ENCODE results near the gene ZNF580. TPM values are rescaled to one million over a fixed set of nuclear protein-coding genes. Genes with fewer than 3 reads are reported as not detected.

ZNF580 gene
- 10 to 100 TPM; 36.3 to 63.9 (median 38.9) TPM for polyA plus RNA-seq (ENCODE audit: insufficient read length in 4 of 4)

DNA sequence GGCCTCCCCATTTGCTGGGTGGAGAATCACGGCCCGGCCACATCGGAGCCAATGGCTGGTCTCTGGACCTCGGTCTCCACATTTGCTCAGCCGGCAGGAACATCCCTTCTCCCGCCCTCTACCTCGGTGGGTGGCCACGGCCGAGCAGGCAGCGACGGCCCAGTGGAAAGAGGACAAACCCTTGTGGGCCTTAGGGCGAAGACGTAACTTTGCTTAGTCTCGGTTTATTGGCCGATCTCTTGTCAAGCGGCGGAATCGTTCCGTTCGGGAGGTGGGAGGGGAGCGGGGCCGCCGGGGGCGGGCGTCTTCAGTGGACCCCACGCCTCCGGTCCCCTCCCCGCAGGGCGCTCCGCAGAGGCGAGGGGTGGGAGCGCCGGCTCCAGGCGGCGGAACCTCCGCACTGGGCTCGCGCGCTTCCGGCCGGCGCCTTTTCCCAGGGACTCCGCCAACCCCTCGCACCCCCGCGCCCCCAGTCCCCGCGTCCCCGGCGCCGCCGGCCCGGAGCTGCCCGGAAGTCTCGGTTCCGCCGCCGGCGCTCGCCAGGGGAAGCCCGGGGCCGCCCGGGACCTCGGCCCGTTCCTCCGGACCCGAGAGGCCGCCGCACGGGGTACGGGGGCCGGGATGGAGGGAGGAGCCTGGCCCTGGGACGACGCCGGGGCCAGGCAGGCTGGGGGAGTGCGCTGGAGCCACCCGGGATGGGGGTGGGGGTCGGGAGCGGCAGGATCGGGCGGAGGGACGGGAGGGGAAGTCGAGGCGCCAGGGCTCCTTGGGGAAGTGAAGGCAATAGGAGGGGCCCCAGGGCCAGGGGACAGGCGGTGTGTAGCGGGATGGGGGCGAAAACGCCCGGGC is at the start of gene ZNF580:
Gene ZNF580, plus strand, starts transcription at position 426 of the 849 bp plus-strand sequence. CDS start 1,507 bp downstream, outside the sequence.
- no peak for DNase-seq (ENCODE audit: low read depth in 4 of 4, low spot score in 3 of 4)

GRCh38 chr19:55591555-55591954 is 49.2 kb upstream of the ZNF580 start:
- DNase-seq (ENCODE audit: low read depth in 4 of 4, low spot score in 3 of 4) = no peak

- DNase-seq (ENCODE audit: low read depth in 4 of 4, low spot score in 3 of 4) = no peak
Observed at GRCh38 chr19:55592391-55593090, 48.3 kb upstream of the ZNF580 start.

- no peak for DNase-seq (ENCODE audit: low read depth in 4 of 4, low spot score in 3 of 4)
Observed at GRCh38 chr19:55593096-55593772, 47.6 kb upstream of the ZNF580 start.

DNA sequence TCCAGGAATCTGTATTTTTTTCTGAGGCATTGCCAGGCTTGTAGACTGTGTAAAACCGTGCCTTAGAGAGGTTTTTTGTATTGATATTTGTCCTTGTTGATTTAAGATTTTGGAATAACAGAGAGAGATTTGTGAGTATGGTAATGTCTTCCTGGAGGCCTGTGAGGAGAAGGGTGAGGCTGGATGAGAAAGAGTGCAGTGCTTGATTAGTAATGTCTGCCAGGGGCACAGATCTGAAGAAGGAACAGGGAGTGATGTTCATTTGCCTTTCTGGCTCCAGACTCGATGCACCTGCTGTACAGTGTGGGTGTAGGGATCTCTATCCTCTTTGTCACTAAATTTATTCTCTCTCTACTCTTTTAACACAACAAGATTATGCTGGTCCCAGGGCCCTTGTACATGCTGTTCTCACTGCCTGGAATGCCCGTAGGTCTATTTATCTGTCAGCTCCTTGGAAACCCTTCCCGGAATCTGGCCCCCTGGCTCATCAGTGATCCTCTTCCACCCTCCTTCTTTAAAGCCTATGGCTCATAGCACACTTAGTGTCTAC is 45.7 kb upstream of the ZNF580 start:
- no peak for DNase-seq (ENCODE audit: low read depth in 4 of 4, low spot score in 3 of 4)

- DNase-seq (ENCODE audit: low read depth in 4 of 4, low spot score in 3 of 4) = no peak
Observed at GRCh38 chr19:55596304-55596703, 44.5 kb upstream of the ZNF580 start.

DNA sequence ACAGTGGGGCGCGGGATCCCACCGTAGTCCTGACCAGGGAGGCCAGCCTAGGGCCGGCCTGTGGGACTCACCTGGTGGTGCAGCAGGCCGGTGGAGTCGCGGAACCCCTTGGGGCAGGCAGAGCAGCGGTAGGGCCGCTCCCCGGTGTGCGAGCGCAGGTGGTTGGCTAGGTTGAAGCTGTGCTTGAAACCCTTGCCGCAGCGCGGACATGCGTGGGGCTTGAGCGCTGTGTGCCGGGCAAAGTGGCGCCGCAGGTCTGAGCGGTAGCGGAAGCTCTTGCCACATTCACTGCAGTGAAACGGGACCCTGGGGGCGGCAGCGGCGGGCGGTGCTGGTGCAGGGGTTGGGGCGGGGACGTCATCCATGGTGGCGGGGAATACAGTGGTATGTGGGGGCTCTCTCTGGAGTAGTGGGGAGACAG is 43.3 kb upstream of the ZNF580 start:
- no peak for DNase-seq (ENCODE audit: low read depth in 4 of 4, low spot score in 3 of 4)

GRCh38 chr19:55598034-55598433 is 42.8 kb upstream of the ZNF580 start:
- no peak for DNase-seq (ENCODE audit: low read depth in 4 of 4, low spot score in 3 of 4)

GRCh38 chr19:55598719-55599467 is 41.9 kb upstream of the ZNF580 start:
- peak in 2 of 4 donors; percentile 82 to 84 for DNase-seq (ENCODE audit: low read depth in 4 of 4, low spot score in 3 of 4)

DNA sequence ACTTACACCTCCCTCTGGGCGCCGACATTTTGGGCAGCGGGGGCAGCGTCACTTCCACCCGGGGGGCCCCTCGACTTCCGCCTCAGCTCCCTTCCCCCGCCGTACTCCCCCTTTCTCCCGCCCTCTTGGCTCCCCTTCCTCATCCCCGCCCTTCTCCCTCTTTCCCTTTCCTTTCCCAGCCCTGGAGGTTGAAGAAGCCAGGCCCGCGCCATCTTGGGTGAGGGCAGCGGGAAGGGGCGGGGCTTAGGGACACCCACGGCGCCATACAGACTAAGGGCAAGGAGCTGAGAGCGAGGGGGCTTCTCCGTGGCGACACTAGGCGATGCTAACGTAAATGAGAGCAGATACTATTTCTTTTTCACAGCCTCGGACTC is 41.3 kb upstream of the ZNF580 start, which contains the start of gene FIZ1:
Gene FIZ1, minus strand, starts transcription at position 50 of the 374 bp plus-strand sequence. CDS start 1,652 bp downstream, outside the sequence.
- peak; percentile 99 to 100 (median 99) for DNase-seq (ENCODE audit: low read depth in 4 of 4, low spot score in 3 of 4)

- peak; percentile 89 to 99 (median 92) for DNase-seq (ENCODE audit: low read depth in 4 of 4, low spot score in 3 of 4)
Observed at GRCh38 chr19:55599842-55600661, 40.8 kb upstream of the ZNF580 start, which contains the start of gene ZNF524. Gene ZNF524, plus strand, starts transcription at chr19:55600288. Its CDS starts 1,825 bp downstream, at chr19:55602113.

DNA sequence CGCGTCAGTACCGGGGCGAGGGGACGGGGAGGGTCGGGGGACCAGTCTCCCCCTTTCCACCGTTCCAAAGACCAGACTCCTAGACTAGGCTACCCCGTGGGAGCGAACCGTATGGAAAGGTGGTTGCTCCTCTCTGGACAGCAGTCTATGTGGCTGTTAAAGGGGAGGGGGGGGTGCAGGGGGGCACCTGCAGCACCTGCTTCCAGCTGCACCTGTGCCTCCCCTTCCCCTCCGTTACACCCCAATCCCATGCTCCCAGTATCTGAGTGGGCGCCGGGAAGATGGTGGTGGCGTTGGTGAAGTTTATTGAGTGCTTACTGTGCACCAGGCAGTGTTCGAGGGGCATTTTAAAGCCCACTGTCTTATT is 40.2 kb upstream of the ZNF580 start:
- DNase-seq (ENCODE audit: low read depth in 4 of 4, low spot score in 3 of 4) = no peak

DNA sequence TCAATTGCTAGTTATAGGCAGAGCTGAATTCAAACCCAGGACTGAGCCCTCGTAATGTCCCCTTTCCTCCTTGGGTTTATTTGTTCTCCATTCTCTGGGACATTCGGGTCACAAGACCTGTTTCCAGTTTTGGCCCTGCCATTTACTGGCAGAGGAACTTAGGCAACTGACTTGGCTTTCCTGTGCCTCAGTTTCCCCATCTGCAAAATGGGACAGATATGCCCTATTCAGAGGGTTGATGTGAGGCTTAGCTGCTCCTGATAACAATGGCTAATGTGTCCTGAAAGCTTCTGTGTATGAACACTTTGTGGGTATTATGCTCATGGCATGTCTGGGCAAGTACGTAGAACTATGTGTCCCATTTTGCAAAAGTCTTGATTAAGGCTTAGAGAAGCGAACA is 39.7 kb upstream of the ZNF580 start:
- no peak for DNase-seq (ENCODE audit: low read depth in 4 of 4, low spot score in 3 of 4)

GRCh38 chr19:55602104-55603001 is 38.4 kb upstream of the ZNF580 start:
- DNase-seq (ENCODE audit: low read depth in 4 of 4, low spot score in 3 of 4) = no peak

- DNase-seq (ENCODE audit: low read depth in 4 of 4, low spot score in 3 of 4) = no peak
Observed at GRCh38 chr19:55603115-55603514, 37.7 kb upstream of the ZNF580 start.

- DNase-seq (ENCODE audit: low read depth in 4 of 4, low spot score in 3 of 4) = no peak
Observed at GRCh38 chr19:55603581-55604292, 37.1 kb upstream of the ZNF580 start.

DNA sequence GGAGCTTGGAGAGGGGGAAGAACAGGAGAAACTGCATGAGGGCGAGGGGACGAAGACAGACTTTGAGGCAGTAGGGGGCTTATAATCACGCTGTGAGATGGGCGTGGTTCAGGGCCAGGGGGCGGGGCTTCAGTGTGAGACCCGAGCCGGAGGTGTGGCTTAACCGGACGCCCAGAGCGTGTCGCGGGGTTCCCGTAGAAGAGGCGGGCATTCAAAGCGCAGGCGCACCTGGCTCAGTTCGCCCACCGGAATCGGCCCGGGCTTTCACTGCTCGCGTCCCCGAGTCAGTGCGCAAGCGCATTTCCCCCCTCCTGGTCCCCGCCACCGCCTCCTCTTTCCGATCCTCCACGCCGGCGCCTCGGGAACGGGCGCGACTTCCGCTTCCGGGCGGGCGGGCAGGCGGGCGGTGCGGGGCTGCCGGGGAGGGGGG is 35.6 kb upstream of the ZNF580 start:
- DNase-seq (ENCODE audit: low read depth in 4 of 4, low spot score in 3 of 4) = peak; percentile 93 to 95 (median 94)
